ENCODE data around the gene TBC1D10A.
A peak's percentile ranks its signal among the peaks of the same experiment; 100 is the strongest.

TBC1D10A gene

DNA sequence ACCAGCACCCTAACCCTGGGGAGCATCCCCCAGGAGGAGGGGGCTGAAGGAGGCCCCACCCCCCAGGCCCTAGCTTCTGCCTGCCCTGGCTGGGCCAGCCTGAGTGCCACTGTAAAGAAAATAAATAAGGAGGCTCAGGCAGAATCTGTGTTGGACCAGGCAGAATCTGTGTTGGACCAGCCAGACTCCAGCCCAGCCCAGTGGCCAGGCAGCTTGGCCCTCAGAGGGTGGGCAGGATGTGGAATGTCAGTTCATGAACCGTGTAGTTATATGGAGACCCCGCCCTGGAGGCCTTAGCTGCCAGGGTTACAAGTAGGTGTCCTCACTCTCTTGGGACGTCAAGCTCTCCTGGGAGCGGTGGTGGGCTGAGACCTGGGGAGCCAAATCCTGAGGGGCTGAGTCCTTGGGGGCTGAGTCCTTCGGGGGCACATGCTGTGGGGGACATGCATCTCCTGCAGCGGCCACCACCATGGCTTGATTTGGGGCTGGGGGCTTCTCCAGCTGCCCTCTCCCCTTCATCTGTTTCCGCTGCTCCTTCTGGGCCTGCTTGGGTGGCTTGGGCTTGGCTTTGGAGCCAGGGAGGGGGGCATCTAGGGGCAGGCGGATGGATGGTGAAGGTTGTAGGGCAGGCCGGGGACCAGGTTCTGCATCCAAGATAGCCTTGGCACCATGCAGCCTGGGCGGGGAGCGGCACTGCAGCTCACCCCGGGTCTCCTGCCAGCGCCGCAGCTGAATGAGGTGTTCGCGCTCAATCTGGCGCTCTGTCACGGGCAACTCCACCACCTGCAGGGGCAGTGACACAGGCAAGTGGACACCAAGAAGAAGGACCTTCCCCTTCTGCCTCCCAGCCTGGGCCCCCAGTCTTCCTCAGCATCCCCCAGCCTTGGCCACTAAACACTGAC is 34.4 kb downstream of the TBC1D10A start:
- ATAC-seq (no peak), DNase-seq (no peak)
- Mint-ChIP-seq H3K4me1 (peaks cover 40% of the 10 kb centered on the region), H3K36me3 (ENCODE audit: low read depth) (peaks cover 4% of the 10 kb centered on the region), H3K27ac (no peak overlapping the region), H3K4me3 (no peak overlapping the region), H3K27me3 (no peaks in the 10 kb centered on the region), H3K9me3 (no peaks in the 10 kb centered on the region)

DNA sequence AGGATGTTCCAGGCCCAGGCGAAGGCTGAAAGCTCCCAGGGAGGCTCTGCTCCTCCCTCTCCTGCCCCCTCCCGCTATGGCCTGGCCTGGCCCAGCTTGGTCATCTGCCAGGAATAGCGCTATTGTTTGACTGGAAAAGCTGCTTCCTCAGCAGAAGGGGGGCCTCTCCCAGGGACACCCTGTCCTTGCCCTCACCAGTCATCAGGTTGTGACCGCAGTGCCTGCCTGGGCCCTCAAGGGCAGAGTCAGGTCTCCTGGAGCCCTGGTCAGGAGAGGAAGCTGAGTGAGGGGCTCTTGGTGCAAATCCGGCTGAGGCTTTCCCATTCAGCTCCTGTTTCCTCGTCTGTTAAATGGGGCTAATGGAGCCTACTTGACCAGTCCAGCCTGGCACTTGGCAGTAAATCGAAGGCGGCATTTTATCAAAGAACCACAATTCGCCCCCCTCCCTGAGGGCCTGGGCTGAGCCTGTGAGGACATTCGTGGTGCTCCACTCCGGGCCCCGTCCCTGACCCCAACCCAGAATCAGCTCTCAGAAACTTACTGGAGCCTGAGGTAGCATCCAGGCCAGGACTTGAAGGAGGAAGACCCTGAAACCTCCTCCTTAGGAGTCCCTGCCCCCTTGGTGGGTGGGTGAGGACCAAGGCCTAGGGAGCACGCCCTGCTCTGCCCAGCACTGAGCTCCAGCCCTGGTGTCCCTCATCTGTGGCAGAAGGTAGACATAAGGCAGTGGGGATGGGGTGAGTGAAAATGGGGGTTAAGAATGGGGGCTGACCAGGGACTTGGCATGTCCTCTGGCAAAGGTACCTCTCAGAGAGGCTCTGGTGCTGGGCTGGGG is 35.5 kb downstream of the TBC1D10A start:
- Mint-ChIP-seq H3K27me3 (no peaks in the 10 kb centered on the region), H3K4me3 (no peak overlapping the region), H3K27ac (no peak overlapping the region), H3K36me3 (ENCODE audit: low read depth) (peaks cover 4% of the 10 kb centered on the region), H3K4me1 (peaks cover 29% of the 10 kb centered on the region), H3K9me3 (no peaks in the 10 kb centered on the region)
- DNase-seq (no peak), ATAC-seq (no peak)

DNA sequence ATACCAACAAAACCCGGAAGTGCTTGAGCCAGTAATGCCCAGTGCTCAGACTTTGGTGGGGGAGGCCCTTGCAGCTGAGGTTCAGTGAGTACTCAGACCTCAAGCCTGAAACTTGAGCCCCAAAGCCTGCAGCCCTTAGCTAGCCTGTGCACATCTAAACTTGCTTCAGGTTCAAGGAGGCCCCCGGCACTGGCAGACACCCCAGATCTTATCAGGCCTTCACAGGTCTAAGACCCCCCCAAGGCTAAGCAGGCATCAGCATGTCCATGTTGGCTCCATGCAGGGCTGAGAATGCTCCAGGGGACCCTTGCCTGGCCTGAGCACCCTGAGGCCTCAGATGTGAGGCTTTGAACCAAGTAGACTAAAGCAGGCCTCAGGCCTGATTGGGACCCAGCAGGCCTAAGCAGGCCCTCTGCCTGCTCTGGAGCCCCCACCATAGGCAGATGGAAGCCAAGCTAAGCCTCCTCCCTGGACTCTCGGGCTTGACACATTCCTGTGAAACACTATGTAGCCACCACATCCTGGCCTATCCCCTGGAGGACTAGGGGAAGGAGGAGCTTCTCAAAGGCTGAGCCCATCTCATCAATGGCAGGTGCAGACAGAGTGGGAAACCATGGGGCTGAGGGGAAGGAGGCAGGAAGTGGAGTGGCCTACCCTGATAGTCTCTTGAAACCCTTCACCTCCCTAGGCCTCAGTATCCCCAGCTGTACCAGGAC is 36.2 kb downstream of the TBC1D10A start:
- no peak for ATAC-seq
- H3K9me3 Mint-ChIP-seq = no peaks in the 10 kb centered on the region
- no peaks in the 10 kb centered on the region for H3K27me3 Mint-ChIP-seq
- H3K36me3 Mint-ChIP-seq (ENCODE audit: low read depth) = peaks cover 4% of the 10 kb centered on the region
- H3K4me3 Mint-ChIP-seq = peak overlapping the region; percentile 74
- peaks cover 21% of the 10 kb centered on the region for H3K4me1 Mint-ChIP-seq
- no peak for DNase-seq
- peak overlapping the region; percentile 73 for H3K27ac Mint-ChIP-seq

DNA sequence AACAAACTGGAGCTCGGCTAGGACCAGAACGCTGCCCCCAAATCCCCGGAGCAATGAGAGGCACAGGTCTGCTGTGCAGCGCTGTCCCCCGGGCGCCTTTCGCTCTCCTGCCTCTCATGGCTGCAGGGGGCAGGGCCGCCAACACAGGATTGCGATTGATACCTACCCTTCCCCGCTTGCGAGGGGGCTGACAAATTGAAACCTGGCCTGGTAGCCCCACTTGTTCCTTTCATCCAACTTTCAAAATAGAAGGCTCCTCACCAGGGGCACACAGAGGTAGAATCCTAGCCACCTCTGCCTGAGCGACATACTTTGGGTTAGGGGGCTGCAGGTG is 36.8 kb downstream of the TBC1D10A start:
- DNase-seq (no peak), ATAC-seq (peak; percentile 20)
- Mint-ChIP-seq H3K4me3 (peak overlapping the region; percentile 74), H3K9me3 (no peaks in the 10 kb centered on the region), H3K36me3 (ENCODE audit: low read depth) (peaks cover 4% of the 10 kb centered on the region), H3K27ac (peak overlapping the region; percentile 73), H3K4me1 (peaks cover 19% of the 10 kb centered on the region), H3K27me3 (no peaks in the 10 kb centered on the region)

DNA sequence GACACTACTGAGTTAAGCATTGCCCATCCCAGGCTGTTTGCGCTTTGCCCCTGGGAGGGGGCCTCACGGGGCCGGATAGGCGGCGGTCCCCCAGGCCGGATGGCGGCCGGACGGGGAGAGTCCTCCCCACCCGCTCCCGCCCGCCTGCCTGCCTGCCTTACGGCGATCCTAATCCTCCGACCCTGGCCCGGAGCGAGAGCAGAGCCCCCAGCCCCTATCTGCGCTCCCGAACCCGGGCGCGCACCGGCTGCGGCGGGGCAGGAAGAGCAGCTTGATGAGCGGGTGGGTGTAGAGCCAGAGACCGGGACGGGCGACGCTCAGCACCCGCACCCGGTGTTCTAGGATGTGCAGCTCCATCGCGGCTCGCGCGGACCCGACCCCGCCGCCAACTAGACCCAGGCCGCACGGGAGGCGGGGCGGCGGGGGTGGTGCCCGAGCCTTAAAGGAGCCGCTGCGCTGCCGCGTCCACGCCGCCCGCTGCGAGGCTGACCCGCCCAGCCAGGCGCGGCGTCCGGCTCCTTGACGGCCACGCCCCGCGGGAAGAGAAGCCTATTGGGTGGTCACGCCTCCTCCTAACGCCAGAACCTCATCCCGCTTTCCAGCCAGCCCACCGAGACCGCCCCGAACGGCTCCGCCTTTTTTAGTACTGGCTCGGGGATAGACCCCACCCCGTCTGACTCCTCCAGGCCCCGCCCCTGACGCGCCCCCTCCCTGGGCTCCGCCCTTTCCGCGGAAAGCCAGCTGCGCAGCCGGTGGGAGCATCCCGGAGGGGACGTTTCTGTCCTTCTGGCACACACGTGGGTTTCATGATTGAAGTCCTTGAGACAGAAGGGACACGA is 37.4 kb downstream of the TBC1D10A start, which contains the start of gene CASTOR1:
Gene CASTOR1 (minus strand): TSS at position 365 of the 839 bp plus-strand sequence. CDS start 8 bp downstream, at position 357.
- peak within 1 kb of the TSS; percentile 74 for H3K4me3 Mint-ChIP-seq
- peaks cover 19% of the 10 kb centered on the region for H3K4me1 Mint-ChIP-seq
- H3K27ac Mint-ChIP-seq = peak within 1 kb of the TSS; percentile 73
- peaks cover 3% of the 10 kb centered on the region for H3K36me3 Mint-ChIP-seq (ENCODE audit: low read depth)
- DNase-seq = peak; percentile 94
- peak; percentile 86 for ATAC-seq
- no peaks in the 10 kb centered on the region for H3K9me3 Mint-ChIP-seq
- H3K27me3 Mint-ChIP-seq = no peaks in the 10 kb centered on the region

DNA sequence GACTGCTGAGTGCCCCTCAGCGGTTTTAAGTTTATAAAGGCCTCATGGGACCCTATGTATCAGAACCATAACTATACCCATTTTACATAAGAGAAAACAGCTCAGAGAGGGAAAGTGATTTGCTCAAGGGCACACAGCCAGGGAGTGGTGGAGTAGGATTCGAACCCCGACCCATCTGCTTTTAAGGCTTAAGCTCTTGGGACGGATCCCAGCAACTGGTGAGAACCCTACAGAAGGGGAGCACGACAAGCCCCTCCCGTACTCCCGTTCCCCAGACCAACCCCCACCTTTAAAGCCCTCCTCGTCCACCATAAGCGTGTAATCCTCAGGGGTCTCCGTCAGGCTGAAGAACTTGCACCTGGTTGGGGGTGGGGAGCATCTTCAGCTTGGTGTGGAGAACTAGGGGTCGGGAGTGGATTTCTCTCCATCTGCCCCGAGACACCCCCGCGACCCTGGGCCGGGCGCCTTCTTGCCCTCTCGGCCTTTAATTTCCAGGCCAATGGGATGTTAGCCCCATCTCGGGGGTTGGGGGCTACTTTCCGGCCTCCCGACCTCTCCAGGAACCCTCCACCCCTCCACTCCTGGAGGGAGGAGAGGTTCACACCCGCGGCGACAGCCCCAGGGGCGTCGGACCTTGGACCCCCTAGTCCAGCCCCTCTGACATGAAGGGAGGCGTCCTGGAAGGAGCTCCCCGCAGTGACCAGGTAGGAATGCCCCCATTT is 38.2 kb downstream of the TBC1D10A start:
- Mint-ChIP-seq H3K4me1 (peaks cover 19% of the 10 kb centered on the region), H3K27me3 (no peaks in the 10 kb centered on the region), H3K4me3 (peak overlapping the region; percentile 74), H3K27ac (no peak overlapping the region), H3K36me3 (ENCODE audit: low read depth) (peaks cover 3% of the 10 kb centered on the region), H3K9me3 (no peaks in the 10 kb centered on the region)
- DNase-seq = no peak
- no peak for ATAC-seq

DNA sequence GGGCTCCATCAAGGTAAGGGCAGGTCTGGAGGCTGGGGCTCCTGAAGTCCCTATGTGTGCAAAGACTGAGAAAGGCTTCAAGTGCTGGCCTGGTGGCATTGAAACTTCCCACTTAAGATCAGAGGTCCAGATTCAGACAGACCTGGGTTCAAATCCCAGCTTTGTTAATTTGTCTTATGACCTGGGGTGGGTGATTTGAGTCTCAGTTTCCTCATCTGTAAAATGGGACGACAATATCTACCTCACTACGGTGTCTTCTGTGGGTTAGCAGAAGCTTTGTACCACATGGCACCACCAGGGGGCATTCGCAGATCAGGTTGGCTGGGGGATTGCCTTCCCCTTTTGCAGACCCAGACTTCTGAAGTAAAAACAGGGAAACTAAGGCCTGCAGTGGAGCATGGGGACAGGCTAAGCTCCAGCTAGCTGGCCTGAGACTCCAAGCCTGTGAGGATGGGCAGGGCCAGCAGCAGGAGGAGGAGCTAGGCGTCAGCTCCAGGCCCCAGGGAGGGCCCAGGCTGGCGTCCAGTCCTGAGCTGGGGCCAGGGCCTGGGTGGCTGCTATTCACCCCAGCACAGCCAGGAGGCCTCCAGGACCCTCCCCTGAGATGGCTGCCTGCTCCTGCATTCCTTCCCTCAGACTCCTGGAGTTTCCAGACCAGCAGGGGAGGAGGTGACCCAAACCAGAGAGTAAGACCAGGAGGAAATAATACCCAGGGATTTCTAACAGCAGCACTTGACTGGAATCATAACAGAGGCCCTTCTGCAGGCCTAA is 38.9 kb downstream of the TBC1D10A start:
- Mint-ChIP-seq H3K4me3 (peak overlapping the region; percentile 74), H3K4me1 (peaks cover 25% of the 10 kb centered on the region), H3K27me3 (no peaks in the 10 kb centered on the region), H3K36me3 (ENCODE audit: low read depth) (no peaks in the 10 kb centered on the region), H3K27ac (no peak overlapping the region), H3K9me3 (no peaks in the 10 kb centered on the region)
- DNase-seq = peak; percentile 91
- ATAC-seq = peak; percentile 18

DNA sequence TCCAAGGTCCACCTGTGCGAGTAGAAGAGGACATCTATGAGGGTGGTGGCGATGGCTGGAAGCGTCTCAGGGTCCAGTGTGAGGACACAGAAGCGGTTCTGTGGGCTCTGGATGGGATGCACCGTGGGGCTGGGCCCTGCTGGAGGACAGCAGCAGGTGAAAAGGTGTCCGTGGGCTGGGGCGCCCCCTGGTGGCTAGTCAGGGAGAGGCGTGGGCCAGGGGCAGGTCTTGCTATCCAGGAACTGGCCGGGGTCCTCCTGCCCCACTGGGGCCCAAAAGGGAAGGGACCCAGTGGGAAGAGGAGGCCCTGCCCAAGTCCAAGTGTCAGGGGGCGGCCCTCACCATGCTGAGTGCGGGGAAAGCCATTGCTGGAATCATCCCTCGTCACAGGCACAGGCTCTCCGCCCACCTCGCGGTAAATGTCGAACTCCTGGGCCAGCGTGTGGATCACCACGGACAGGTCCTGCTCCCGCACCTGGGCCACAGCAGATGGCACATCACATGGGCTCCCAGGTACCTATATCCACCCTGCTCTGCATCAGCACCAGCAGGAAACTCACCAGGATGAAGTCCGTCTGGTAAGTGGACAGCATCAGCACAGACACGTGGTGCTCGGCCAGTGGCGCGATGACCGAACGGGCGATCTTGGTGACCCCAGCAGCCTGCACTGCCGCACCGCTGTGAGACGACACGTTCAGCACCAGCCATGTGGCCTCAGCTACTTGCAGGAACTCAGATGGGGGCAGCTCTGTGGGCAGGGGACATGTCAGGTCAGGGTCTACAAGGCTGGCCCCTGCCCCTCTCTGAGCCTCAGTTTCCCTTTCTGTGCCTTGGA is 39.7 kb downstream of the TBC1D10A start:
- Mint-ChIP-seq H3K27ac (no peak overlapping the region), H3K27me3 (no peaks in the 10 kb centered on the region), H3K9me3 (no peaks in the 10 kb centered on the region), H3K4me1 (peaks cover 26% of the 10 kb centered on the region), H3K4me3 (no peak overlapping the region), H3K36me3 (ENCODE audit: low read depth) (no peaks in the 10 kb centered on the region)
- ATAC-seq (no peak), DNase-seq (peak; percentile 93)

DNA sequence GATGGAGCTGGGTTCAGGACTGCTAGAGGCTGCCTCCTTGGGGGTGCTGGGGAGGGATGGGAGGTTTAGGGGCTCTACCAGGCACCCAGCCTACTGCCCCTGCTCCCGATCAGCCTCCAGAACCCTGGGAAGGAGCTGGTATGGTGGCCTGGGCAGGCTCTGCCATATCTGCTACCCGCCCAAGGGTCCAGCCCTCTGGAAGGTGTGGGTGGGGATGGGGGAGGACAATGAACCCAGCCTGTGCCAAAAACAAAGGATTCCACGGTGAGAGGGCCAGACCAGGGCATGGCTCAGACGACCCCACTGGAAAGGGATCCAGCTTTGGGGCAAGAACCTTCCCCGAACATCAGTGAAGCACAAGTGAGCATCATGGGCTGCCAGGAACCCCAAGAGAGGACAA is 40.4 kb downstream of the TBC1D10A start:
- H3K9me3 Mint-ChIP-seq = no peaks in the 10 kb centered on the region
- ATAC-seq = no peak
- H3K4me1 Mint-ChIP-seq = peaks cover 26% of the 10 kb centered on the region
- no peak overlapping the region for H3K4me3 Mint-ChIP-seq
- DNase-seq = no peak
- H3K27ac Mint-ChIP-seq = no peak overlapping the region
- no peaks in the 10 kb centered on the region for H3K36me3 Mint-ChIP-seq (ENCODE audit: low read depth)
- H3K27me3 Mint-ChIP-seq = no peaks in the 10 kb centered on the region

DNA sequence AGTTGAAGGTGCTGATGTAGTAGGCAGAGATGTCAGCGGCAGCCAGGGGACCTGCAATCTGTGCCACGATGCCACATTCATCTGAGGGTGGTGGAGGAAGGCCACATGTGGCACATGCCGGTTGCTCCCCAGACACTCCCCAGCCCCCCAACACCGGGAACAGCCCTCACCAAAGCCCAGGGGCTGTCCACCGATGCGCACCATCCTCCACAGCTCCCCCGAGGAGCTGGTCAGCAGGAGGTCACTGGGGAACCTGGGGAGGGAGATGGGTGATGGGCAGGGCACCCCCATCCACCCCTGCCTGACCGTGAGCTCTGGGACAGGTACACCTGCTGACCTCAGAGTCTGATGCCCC is 40.9 kb downstream of the TBC1D10A start:
- DNase-seq (no peak), ATAC-seq (no peak)
- Mint-ChIP-seq H3K9me3 (no peaks in the 10 kb centered on the region), H3K27ac (no peak overlapping the region), H3K4me3 (no peak overlapping the region), H3K36me3 (ENCODE audit: low read depth) (no peaks in the 10 kb centered on the region), H3K27me3 (no peaks in the 10 kb centered on the region), H3K4me1 (peaks cover 26% of the 10 kb centered on the region)

DNA sequence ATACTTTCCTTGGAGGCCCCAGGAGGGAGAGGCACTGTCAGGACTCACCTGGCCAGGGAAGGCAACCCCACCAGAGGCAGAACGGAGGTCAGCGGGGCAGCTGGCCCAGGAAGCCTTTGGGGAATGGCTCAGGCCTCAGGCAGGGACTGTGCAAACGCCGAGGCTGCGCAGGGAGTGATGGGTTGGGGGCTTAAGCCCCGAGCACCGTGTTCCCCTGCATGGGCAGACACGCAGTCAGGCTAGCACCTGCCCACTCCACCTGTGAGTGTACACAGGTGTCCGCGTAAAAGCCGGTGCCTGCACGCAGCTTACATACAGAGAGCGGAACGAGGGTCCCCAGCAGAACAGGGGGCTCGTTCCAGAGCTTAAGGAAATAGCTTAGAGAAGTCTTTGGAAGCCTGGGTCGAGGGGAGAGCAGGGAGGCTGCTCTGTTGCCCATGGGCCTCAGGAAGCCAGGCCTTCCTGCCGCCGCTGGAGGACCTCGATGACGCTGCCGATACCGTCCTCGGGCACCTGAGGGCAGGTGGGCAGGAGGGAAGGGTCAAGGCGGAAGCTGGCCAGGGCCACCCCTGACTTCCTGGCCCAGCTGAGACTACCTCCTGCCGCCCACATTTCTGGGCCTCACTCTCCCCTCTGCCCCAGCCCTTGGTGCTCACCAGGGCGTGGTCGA is 41.4 kb downstream of the TBC1D10A start:
- ATAC-seq = no peak
- Mint-ChIP-seq H3K27me3 (no peaks in the 10 kb centered on the region), H3K4me3 (no peak overlapping the region), H3K36me3 (ENCODE audit: low read depth) (no peaks in the 10 kb centered on the region), H3K27ac (no peak overlapping the region), H3K9me3 (no peaks in the 10 kb centered on the region), H3K4me1 (peaks cover 23% of the 10 kb centered on the region)
- DNase-seq = no peak

DNA sequence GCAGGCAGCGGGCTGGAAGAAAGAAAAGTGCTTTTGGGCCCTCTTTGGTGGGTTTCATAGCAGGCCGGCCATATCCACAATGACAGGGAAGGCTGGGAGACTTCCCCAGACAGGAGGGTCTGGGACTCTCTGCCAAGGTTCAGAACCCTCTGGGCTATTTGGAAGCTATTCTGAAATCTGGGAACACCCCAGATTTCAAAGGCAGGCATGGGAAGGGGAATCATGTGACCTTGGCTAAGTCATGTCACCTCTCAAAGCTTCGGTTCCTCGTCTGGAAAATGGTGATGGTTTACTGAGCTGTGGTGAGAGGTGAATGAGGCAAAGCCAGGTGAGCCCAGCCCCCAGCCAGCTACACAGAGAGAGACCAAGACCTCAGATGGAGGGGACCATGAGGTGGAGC is 42.1 kb downstream of the TBC1D10A start:
- no peak overlapping the region for H3K27ac Mint-ChIP-seq
- H3K9me3 Mint-ChIP-seq = no peaks in the 10 kb centered on the region
- no peaks in the 10 kb centered on the region for H3K27me3 Mint-ChIP-seq
- H3K4me3 Mint-ChIP-seq = no peak overlapping the region
- ATAC-seq (no peak), DNase-seq (no peak)
- no peaks in the 10 kb centered on the region for H3K36me3 Mint-ChIP-seq (ENCODE audit: low read depth)
- peaks cover 20% of the 10 kb centered on the region for H3K4me1 Mint-ChIP-seq

Measured in activated naive CD8-positive, alpha-beta T cell treated with anti-CD3 and anti-CD28 coated beads, Interleukin-2, amount 50 U/mL, for 24 hours (primary cell).